GM12878 (cell line): Measurements from ENCODE around the gene ANO6. TPM values are rescaled to one million over a fixed set of nuclear protein-coding genes. Genes with fewer than 3 reads are reported as not detected.

ENCODE experiments used
- ATAC-seq: fragments of 200-7000 bp; cut with Tn5 transposase; 3 replicates; pipeline ENCODE4 v1.9.1; 2020; ENCODE audit warnings: mild to moderate bottlenecking, moderate library complexity
- BruUV-seq: library from RNA; stranded (reverse); fragments of 400-500 nt; replicated peaks from 2 replicates; lab custom pipeline; 2021; lab: Mats Ljungman, UMichigan
- CTCF ChIA-PET: fragments of 300-600 bp; sonication (Branson Sonifier 250); formaldehyde crosslinking; extraction: SDS; loops from one replicate; lab custom pipeline; 2021; ENCODE audit warnings: inconsistent platforms; lab: Yijun Ruan, JAX
- POLR2A ChIA-PET: fragments of 350-600 bp; formaldehyde crosslinking; extraction: SDS; loops from one replicate; lab custom pipeline; 2021; ENCODE audit warnings: inconsistent platforms; lab: Charles Lee
- RAD21 ChIA-PET: fragments of 300-600 bp; sonication (Branson Sonifier 250); formaldehyde crosslinking; loops from one replicate; lab custom pipeline; 2023; ENCODE audit warnings: antibody characterized with exemption; ENCODE audit not compliant: unreplicated experiment; lab: Charles Lee
- SMC1A ChIA-PET: fragments of 300-600 bp; sonication (Branson Sonifier 250); formaldehyde crosslinking; loops from one replicate; lab custom pipeline; 2023; ENCODE audit not compliant: unreplicated experiment, uncharacterized antibody; lab: Charles Lee
- DNase-seq: peaks from one replicate; pipeline ENCODE4 v3.0.0-alpha.2; 2011; ENCODE audit warnings: low read depth, low spot score
- FAIRE-seq: peaks from 3 replicates; lab custom pipeline; 2011; peaks lifted over from hg19 to GRCh38; lab: Jason Lieb, UNC
- H2AFZ ChIP-seq: 2 replicates; pipeline ENCODE4 v1.6.0; 2011; ENCODE audit warnings: low read depth, low read length, control low read depth; ENCODE audit not compliant: control insufficient read depth
- H3K27ac ChIP-seq: 2 replicates; pipeline ENCODE4 v1.5.1; 2011; ENCODE audit warnings: control low read depth; ENCODE audit not compliant: control insufficient read depth, insufficient read depth
- H3K27me3 ChIP-seq, 2 experiments: replicated peaks in 1 of 2; 2 replicates each; pipeline versions ENCODE4 v1.6.0 to v1.6.1; 2011; ENCODE audit warnings: low read length in 1 of 2; ENCODE audit not compliant: control insufficient read depth in 2 of 2, insufficient read depth in 2 of 2
- H3K36me3 ChIP-seq, 2 experiments: 2 replicates each; pipeline ENCODE4 v1.5.1; 2011; ENCODE audit warnings: low read length in 1 of 2; ENCODE audit not compliant: control insufficient read depth in 2 of 2, insufficient read depth in 2 of 2
- H3K4me1 ChIP-seq: 2 replicates; pipeline ENCODE4 v1.6.1; 2011; ENCODE audit warnings: mild to moderate bottlenecking, low read length, moderate library complexity, mixed read lengths; ENCODE audit not compliant: control insufficient read depth, insufficient read depth
- H3K4me2 ChIP-seq: 2 replicates; pipeline ENCODE4 v1.6.0; 2011; ENCODE audit warnings: control low read depth; ENCODE audit not compliant: control insufficient read depth, insufficient read depth
- H3K4me3 ChIP-seq: fragments of 200-600 bp; sonication (generic); 2 replicates; pipeline ENCODE4 v1.5.1; 2016
- H3K79me2 ChIP-seq: 2 replicates; pipeline ENCODE4 v1.6.0; 2011; ENCODE audit warnings: low read length; ENCODE audit not compliant: control insufficient read depth, insufficient read depth
- H3K9ac ChIP-seq: 2 replicates; pipeline ENCODE4 v1.8.0; 2011; ENCODE audit warnings: low read length, control low read depth, mixed read lengths; ENCODE audit not compliant: control insufficient read depth, insufficient read depth
- H3K9me3 ChIP-seq: replicated peaks from 3 replicates; pipeline ENCODE4 v1.5.1; 2011; ENCODE audit warnings: mild to moderate bottlenecking, low read length; ENCODE audit not compliant: control insufficient read depth, insufficient read depth
- H4K20me1 ChIP-seq: 2 replicates; pipeline ENCODE4 v1.6.0; 2011; ENCODE audit not compliant: control insufficient read depth, insufficient read depth
- ASH2L ChIP-seq: fragments of 300-600, 200-600 bp; sonication (generic); IDR thresholded peaks from 2 replicates; pipeline ENCODE4 v1.6.1; 2017; ENCODE audit warnings: low read depth, mild to moderate bottlenecking, borderline replicate concordance
- CREB1 ChIP-seq: IDR thresholded peaks from 2 replicates; pipeline ENCODE4 v1.6.1; 2012; ENCODE audit warnings: low read depth, mild to moderate bottlenecking, inconsistent platforms
- SMAD5 ChIP-seq: IDR thresholded peaks from 2 replicates; pipeline ENCODE4 v1.6.1; 2016; ENCODE audit warnings: antibody characterized with exemption, low read depth
- TAF1 ChIP-seq: IDR thresholded peaks from 2 replicates; pipeline ENCODE4 v1.6.1; 2011; ENCODE audit warnings: mild to moderate bottlenecking, low read depth, low read length, borderline replicate concordance
- TCF12 ChIP-seq: IDR thresholded peaks from 2 replicates; pipeline ENCODE4 v1.6.1; 2011; ENCODE audit warnings: low read depth, mild to moderate bottlenecking, low read length
- ZNF207 ChIP-seq: fragments of 450-650 bp; IDR thresholded peaks from 2 replicates; pipeline ENCODE4 v1.6.1; 2014; ENCODE audit warnings: antibody characterized with exemption, mild to moderate bottlenecking, borderline replicate concordance
- WGBS: methylation state at CpG from one replicate; pipeline ENCODE4 v1.1.6; 2016; ENCODE audit warnings: low lambda C conversion rate; ENCODE audit not compliant: insufficient replicate concordance, insufficient coverage; ENCODE audit errors: missing lambda C conversion rate; 5-methylcytosine and 5-hydroxymethylcytosine counted together
- in situ Hi-C: fragments of 300-500 bp; cut with MboI; formaldehyde crosslinking; loops from 9 replicates; pipeline ENCODE4 v1.14.3; 2018; ENCODE audit warnings: mixed read lengths
- intact Hi-C: fragments of 100-400 bp; cut with micrococcal nuclease; formaldehyde crosslinking; loops from one replicate; pipeline ENCODE4 v1.14.2; 2022; ENCODE audit not compliant: unreplicated experiment
- polyA plus RNA-seq, 11 experiments: library from polyadenylated mRNA; depleted of rRNA in 4 of 11; unstranded in 6 of 11; stranded (reverse) in 5 of 11; fragments of >200 nt; fragmentation: Nextera tagmentation in 4 of 11; fragmentation: Illumina TruSeq in 1 of 11; extraction: Ambion mirVana in 4 of 11; extraction: Trizol in 1 of 11; gene quantifications; 1 replicate in 1 of 11; 2 replicates in 10 of 11; pipeline versions ENCODE4 v1.2.1 to v1.2.3, GENCODE V29; 2011 to 2016; ENCODE audit warnings: inconsistent platforms in 2 of 11, missing spikeins in 2 of 11, low read depth in 1 of 11
- total RNA-seq, 4 experiments: library from RNA; depleted of rRNA in 3 of 4; stranded (reverse); fragments of >200 nt in 3 of 4; fragmentation: Illumina TruSeq in 1 of 4; extraction: Trizol in 1 of 4; gene quantifications; 2 replicates each; pipeline versions ENCODE4 v1.2.1 to v1.2.3, GENCODE V29; 2013 to 2021
- TF ChIP-seq, protein P1 (sequence below): fragments of 450-650 bp; IDR thresholded peaks from 2 replicates; pipeline ENCODE4 v1.6.1; 2018; ENCODE audit warnings: borderline replicate concordance, mild to moderate bottlenecking; ENCODE audit not compliant: partially characterized antibody

Gene ANO6
- total and polyA plus RNA-seq, 10 of the 15 experiments (the other 5 are each of a cell fraction or from before 2014, with no cell fraction given): 4.6 to 30.3 (median 26.0) TPM

GRCh38 chr12:45416126-45416525 lies 200.2 kb downstream of the ANO6 start:
- no peak overlapping the region for H3K4me2 ChIP-seq
- no peaks in the 10 kb centered on the region for H3K79me2 ChIP-seq
- H3K4me3 ChIP-seq: no peak overlapping the region
- 45% methylated on average over 2 of the region's 2 CpGs for WGBS
- no peak overlapping the region for H2AFZ ChIP-seq
- TF ChIP-seq ZNF207 (no peak), CREB1 (no peak), TCF12 (no peak), ASH2L (no peak), SMAD5 (no peak), TAF1 (no peak)
- TF ChIP-seq, protein P1, sequence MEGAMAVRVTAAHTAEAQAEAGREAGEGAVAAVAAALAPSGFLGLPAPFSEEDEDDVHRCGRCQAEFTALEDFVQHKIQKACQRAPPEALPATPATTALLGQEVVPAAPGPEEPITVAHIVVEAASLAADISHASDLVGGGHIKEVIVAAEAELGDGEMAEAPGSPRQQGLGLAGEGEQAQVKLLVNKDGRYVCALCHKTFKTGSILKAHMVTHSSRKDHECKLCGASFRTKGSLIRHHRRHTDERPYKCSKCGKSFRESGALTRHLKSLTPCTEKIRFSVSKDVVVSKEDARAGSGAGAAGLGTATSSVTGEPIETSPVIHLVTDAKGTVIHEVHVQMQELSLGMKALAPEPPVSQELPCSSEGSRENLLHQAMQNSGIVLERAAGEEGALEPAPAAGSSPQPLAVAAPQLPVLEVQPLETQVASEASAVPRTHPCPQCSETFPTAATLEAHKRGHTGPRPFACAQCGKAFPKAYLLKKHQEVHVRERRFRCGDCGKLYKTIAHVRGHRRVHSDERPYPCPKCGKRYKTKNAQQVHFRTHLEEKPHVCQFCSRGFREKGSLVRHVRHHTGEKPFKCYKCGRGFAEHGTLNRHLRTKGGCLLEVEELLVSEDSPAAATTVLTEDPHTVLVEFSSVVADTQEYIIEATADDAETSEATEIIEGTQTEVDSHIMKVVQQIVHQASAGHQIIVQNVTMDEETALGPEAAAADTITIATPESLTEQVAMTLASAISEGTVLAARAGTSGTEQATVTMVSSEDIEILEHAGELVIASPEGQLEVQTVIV: no peak
- no peaks in the 10 kb centered on the region for H3K27me3 ChIP-seq
- FAIRE-seq: no peak
- RAD21 ChIA-PET: no interaction called here
- no peaks in the 10 kb centered on the region for H3K9me3 ChIP-seq
- in situ Hi-C loops (no loop called here), intact Hi-C loops (no loop called here)
- no peak for DNase-seq
- no peak overlapping the region for H3K9ac ChIP-seq
- SMC1A ChIA-PET: no interaction called here
- no peaks in the 10 kb centered on the region for H3K4me1 ChIP-seq
- 0 out of 2 replicates have a peak, but pooled peaks cover 2% of the 10 kb centered on the region for H4K20me1 ChIP-seq
- H3K27ac ChIP-seq: no peak overlapping the region
- BruUV-seq: no TSS peak
- H3K36me3 ChIP-seq: peaks cover 5 to 27% of the 10 kb centered on the region in 2 experiments
- POLR2A ChIA-PET: no interaction called here
- CTCF ChIA-PET: no interaction called here
- ATAC-seq: no peak
